Measurements from ENCODE around the gene ANXA9.

Gene ANXA9

GRCh38 chr1:151036356-151036755 lies 54.3 kb downstream of the ANXA9 start, which contains the start of gene BNIPL:
BNIPL (plus strand) TSS chr1:151036586; CDS start chr1:151036726, 140 bp downstream.
- no peak for DNase-seq (ENCODE audit: low read depth in 1 of 2, low spot score in 1 of 2)
- TF ChIP-seq POLR2AphosphoS5 (IDR thresholded peaks at IDR 0.05; ENCODE audit: low read depth) (no peak), REST (IDR thresholded peaks at IDR 0.05; ENCODE audit: insufficient replicate concordance, low read depth) (no peak), SPI1 (IDR thresholded peaks at IDR 0.05; ENCODE audit: borderline replicate concordance, low read depth) (no peak), GABPA (IDR thresholded peaks at IDR 0.05; ENCODE audit: low read depth) (no peak), CTCF (IDR thresholded peaks at IDR 0.05; ENCODE audit: insufficient read depth, low read length) (no peak)
- H3K27ac ChIP-seq (replicated peaks) = no peak within 1 kb of the TSS

GRCh38 chr1:151037032-151037431 lies 54.9 kb downstream of the ANXA9 start:
- DNase-seq (ENCODE audit: low read depth in 1 of 2, low spot score in 1 of 2) = no peak
- H3K27ac ChIP-seq (replicated peaks) = no peak overlapping the region
- TF ChIP-seq POLR2AphosphoS5 (IDR thresholded peaks at IDR 0.05; ENCODE audit: low read depth) (no peak), GABPA (IDR thresholded peaks at IDR 0.05; ENCODE audit: low read depth) (no peak), REST (IDR thresholded peaks at IDR 0.05; ENCODE audit: insufficient replicate concordance, low read depth) (no peak), SPI1 (IDR thresholded peaks at IDR 0.05; ENCODE audit: borderline replicate concordance, low read depth) (no peak), CTCF (IDR thresholded peaks at IDR 0.05; ENCODE audit: insufficient read depth, low read length) (no peak)
- H3K4me3 ChIP-seq (replicated peaks; ENCODE audit: insufficient read depth, low read length) = no peak overlapping the region
- no peaks in the 10 kb centered on the region for H3K27me3 ChIP-seq (ENCODE audit: insufficient read depth, poor library complexity, severe bottlenecking)

More at GRCh38 chr1:151036356-151036755, 54.3 kb downstream of the ANXA9 start, which contains the start of gene BNIPL:
- Histone ChIP-seq H3K4me3 (replicated peaks; ENCODE audit: insufficient read depth, low read length) (no peak within 1 kb of the TSS), H3K27me3 (ENCODE audit: insufficient read depth, poor library complexity, severe bottlenecking) (no peaks in the 10 kb centered on the region)

- no peak for TF ChIP-seq CTCF (IDR thresholded peaks at IDR 0.05; ENCODE audit: insufficient read depth, low read length)
- no peak for TF ChIP-seq REST (IDR thresholded peaks at IDR 0.05; ENCODE audit: insufficient replicate concordance, low read depth)
- TF ChIP-seq SPI1 (IDR thresholded peaks at IDR 0.05; ENCODE audit: borderline replicate concordance, low read depth) = no peak
- no peak for TF ChIP-seq GABPA (IDR thresholded peaks at IDR 0.05; ENCODE audit: low read depth)
- TF ChIP-seq POLR2AphosphoS5 (IDR thresholded peaks at IDR 0.05; ENCODE audit: low read depth) = no peak
- H3K27ac ChIP-seq (replicated peaks) = no peak overlapping the region
Observed at GRCh38 chr1:151039521-151039920, 57.4 kb downstream of the ANXA9 start.

More at GRCh38 chr1:151039521-151039920, 57.4 kb downstream of the ANXA9 start:
- H3K4me3 ChIP-seq (replicated peaks; ENCODE audit: insufficient read depth, low read length) = no peak overlapping the region
- DNase-seq (ENCODE audit: low read depth in 1 of 2, low spot score in 1 of 2) = no peak
- H3K27me3 ChIP-seq (ENCODE audit: insufficient read depth, poor library complexity, severe bottlenecking) = no peaks in the 10 kb centered on the region
